Measurements from ENCODE around the gene DCP1B. TPM values are rescaled to one million over a fixed set of nuclear protein-coding genes. Genes with fewer than 3 reads are reported as not detected.

DCP1B gene
- total RNA-seq, 1 donor = 17.7 TPM

DNA sequence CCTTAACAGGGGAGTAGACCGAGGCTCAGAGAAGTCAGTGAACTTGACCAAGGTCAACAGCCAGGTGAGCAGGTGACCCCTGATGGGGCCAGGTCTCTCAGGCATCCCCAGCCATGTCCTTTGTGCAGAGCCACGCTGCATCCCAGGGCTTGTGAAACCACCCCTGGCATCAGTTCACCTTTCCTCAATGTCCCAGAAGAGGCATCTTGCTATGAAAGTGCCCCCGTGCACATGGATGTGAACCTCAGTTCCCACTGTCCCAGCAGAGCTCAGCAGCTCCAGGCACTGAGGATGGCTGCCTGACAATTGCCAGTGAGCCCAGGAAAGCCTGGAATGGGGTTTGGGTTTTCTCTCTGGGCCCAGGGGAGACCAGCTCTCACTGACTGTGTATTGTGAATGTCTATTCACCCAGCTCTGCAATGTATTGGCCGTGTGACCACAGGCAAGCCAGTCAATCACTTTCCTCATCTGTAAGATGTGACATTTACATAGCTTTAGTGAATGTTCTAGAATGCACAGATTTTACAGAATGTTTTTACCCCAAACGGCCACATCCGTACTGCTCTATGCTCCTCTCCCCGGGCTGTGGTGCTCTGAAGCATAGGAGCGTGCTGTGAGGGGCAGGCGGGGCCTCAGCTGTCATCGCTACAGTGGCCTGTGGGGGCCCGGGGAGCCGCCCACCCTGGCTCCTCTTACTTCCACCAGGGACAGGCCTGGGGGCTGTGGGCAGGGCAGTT, 90.7 kb downstream of the DCP1B start:
- TF ChIP-seq, protein P1, sequence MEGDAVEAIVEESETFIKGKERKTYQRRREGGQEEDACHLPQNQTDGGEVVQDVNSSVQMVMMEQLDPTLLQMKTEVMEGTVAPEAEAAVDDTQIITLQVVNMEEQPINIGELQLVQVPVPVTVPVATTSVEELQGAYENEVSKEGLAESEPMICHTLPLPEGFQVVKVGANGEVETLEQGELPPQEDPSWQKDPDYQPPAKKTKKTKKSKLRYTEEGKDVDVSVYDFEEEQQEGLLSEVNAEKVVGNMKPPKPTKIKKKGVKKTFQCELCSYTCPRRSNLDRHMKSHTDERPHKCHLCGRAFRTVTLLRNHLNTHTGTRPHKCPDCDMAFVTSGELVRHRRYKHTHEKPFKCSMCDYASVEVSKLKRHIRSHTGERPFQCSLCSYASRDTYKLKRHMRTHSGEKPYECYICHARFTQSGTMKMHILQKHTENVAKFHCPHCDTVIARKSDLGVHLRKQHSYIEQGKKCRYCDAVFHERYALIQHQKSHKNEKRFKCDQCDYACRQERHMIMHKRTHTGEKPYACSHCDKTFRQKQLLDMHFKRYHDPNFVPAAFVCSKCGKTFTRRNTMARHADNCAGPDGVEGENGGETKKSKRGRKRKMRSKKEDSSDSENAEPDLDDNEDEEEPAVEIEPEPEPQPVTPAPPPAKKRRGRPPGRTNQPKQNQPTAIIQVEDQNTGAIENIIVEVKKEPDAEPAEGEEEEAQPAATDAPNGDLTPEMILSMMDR (IDR thresholded peaks at IDR 0.05; ENCODE audit: insufficient read depth, low read depth, low read length) = no peak
- no peak for DNase-seq (ENCODE audit: low read depth)

DNA sequence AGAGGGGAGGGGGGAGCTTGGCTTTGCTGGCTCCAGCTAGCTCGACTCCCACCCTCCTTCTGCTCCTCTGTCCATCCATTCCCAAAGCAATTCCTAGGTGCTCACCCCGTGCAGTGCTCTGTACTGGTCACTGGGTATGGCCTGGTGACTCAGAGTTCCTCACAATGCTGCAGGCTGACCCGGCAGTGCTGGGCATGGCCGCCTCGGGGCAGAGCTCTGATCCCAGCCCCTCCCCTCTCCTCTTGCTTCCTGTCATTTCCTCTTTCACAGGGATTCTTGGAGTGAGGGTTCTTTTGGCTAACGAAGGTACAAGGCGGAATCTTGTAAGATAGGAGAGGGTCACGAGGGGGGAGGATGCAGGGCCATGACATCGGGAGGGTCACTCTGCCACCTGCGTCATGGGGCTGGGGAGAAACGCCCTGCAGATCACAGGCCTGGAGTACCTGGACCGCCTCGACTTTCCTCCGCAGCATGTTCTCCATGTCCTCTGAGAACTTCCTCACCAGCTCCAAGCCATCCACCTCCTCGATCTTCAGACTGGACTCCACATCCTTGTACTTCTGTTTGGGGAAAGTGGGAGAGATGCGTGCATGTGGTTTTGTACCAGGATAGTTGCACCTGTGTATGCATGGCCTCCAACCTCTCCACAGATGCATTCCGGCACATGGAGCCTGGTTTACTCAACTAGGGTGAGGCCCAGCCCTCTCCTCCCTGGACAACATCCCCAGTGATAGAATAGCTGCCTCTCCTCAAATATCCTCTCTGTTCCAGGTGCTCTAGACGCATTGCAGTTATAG, 91.5 kb downstream of the DCP1B start:
- H3K4me3 ChIP-seq (ENCODE audit: low read depth, low read length) = no peak overlapping the region
- DNase-seq (ENCODE audit: low read depth) = no peak
- TF ChIP-seq, protein P1 (IDR thresholded peaks at IDR 0.05; ENCODE audit: insufficient read depth, low read depth, low read length) = no peak

More for the DNA sequence above, 90.7 kb downstream of the DCP1B start:
- no peak overlapping the region for H3K4me3 ChIP-seq (ENCODE audit: low read depth, low read length)

DNA sequence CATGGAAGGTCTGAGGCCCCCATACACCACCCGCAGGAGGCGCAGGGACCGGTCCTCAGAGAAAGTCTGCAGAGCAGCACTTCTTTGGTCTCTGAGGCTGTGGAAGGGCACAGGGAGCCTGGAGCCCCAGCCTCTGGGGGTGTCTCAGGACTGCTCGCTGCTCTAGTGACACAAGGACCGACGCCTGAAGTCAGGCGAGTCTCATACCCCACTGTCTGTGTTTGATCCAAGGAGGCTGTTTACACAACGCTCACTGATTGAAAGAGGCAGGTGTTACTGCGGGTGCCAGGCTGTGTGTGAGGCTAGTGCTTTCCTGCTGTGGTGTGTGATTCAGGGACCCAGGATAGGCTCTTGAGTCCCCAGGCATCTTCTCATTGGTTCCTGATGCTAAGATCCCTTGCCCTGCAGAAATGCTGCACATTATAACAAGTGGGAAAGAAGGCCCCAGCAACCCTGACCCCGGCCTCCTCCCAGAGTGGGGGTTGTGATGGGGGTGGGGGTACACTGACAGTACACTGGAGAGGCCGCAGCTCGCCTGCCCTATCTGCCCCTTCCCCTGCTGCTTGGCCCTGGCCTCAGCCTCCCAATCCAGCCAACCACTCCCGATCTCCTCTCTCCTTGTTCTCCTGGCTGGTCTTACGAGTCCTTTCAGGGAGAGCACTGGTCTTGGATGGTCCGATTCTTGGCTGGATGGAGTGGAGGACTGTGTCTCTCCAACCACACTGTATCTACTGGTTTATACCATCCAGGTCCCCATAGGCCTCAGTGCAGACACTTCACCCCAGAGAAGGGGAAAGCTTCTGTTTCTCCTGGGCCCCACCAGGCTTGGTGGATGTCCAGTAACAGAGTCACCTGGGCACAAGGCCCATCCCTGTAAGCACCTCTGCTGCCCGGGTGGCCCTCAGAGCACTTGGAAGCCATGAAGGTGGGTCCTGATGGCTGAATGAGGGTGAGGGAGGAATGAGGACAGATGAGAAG, 92.4 kb downstream of the DCP1B start:
- H3K4me3 ChIP-seq (ENCODE audit: low read depth, low read length) = no peak overlapping the region
- TF ChIP-seq, protein P1 (IDR thresholded peaks at IDR 0.05; ENCODE audit: insufficient read depth, low read depth, low read length) = no peak
- no peak for DNase-seq (ENCODE audit: low read depth)

DNA sequence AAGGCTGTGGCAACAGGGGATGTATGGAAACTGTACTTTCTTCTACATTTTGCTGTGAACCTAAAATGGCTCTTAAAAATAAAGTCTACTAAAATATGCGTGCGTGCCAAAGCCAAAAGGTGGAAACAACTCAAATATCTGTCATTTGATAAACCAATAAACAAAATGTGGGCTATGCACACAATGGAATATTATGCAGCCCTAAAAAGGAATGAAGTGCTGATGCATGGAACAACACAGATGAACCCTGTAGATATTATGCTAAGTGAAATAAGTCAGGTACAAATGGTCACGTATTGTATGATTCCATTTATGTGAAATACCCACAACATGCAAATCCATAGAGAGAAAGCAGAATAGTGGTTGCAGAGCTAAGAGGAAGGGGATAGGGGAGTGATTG, 93.8 kb downstream of the DCP1B start:
- no peak for DNase-seq (ENCODE audit: low read depth)
- TF ChIP-seq, protein P1 (IDR thresholded peaks at IDR 0.05; ENCODE audit: insufficient read depth, low read depth, low read length) = no peak
- no peak overlapping the region for H3K4me3 ChIP-seq (ENCODE audit: low read depth, low read length)

DNA sequence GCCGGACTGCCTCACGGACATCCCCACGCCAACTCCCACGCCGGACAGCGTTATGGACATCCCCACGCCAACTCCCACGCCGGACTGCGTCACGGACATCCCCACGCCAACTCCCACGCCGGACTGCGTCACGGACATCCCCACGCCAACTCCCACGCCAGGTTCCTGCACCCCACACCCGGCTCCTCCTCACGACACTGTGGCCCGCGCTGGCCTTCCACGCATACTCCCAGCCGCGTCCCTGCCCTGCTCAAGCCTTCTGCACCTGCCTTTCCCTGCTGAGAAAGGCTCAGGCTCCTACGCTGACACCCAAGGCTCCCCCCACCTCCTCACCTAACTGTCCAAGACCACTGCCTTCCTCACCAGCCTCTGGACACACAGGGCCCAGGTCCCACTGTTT, 95.5 kb downstream of the DCP1B start:
- no peak overlapping the region for H3K4me3 ChIP-seq (ENCODE audit: low read depth, low read length)
- TF ChIP-seq, protein P1 (IDR thresholded peaks at IDR 0.05; ENCODE audit: insufficient read depth, low read depth, low read length) = no peak
- no peak for DNase-seq (ENCODE audit: low read depth)

Data from fibroblast of villous mesenchyme (primary cell).